Stimulated activated CD8-positive, alpha-beta memory T cell treated with anti-CD3 and anti-CD28 coated beads, Interleukin-4, amount 100 ng/mL, for 1 hour (primary cell): ENCODE results near the gene MYO15A.

Source experiments
- DNase-seq, 2 donors: peaks; one replicate each; pipeline ENCODE4 v3.0.0-alpha.2; 2020; ENCODE audit warnings: low read depth in 2 of 2, low spot score in 1 of 2

Gene MYO15A

DNA sequence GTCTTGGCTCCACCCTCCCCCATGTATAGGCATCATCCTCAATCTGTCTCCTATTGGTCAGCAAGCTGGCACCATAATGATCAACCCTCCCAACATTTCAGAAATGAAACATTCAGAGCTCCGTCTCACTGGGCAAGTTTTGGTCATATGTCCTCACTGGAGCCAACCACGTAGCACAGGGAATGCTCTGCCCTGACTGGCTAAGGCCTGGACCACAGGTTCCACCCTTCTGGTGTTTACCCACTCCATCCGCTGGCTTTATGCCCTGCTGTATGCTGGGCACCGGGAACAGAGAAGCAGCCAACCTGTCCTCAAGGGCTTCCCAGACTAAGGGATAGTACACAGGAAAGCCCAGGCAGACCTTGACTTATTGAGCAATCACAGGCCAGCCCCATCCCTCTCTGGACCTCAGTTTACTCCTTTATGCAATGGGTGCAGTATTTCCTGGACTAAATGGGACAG, 20.5 kb downstream of the MYO15A start:
- no peak for DNase-seq

GRCh38 chr17:18132711-18133110, 24.2 kb downstream of the MYO15A start:
- DNase-seq = no peak

- DNase-seq = no peak
These were observed 27.8 kb downstream of the MYO15A start for GRCh38 chr17:18136357-18136756.

GRCh38 chr17:18138065-18138749, 29.7 kb downstream of the MYO15A start:
- no peak for DNase-seq

DNA sequence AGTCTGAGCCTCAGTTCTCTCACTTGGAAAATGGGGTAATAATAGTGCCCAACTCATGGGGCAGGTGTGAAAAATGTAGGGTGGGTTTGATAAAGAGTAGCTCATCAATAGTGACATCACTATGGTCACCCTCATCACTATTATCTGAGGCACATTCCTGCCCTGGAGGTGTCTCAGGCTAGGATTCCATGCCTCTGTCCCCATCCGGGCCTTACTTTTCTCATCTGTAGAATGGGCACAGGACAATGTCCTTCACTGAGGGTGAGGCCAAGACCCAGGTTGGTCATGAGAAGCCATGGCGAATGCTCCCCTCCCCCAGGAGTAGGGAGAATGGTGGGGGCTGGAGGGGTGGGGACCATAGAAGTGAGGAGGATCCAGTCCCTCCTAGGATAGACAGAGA, 30.5 kb downstream of the MYO15A start:
- DNase-seq = no peak

- DNase-seq = no peak
These were observed 30.9 kb downstream of the MYO15A start for GRCh38 chr17:18139498-18139897.

DNA sequence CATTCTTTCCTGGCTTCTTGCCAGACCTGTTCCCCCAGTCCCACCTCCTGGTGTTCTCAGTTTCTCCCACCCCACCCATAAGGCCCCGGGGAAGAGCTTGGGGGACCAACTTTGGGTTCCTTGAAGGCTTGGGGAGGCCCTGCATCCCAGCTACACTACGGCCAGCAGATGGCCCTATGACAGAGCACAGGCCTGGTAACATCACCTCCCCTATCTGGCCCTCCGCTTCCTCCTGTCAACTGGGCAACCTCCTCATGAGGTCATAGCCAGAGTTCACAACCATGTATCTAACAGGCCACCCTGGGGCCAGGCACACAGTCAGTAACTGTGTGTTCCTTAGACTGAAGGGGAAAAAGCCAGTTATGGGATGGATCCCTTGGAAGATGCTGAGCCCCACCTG, 31.4 kb downstream of the MYO15A start:
- DNase-seq = no peak

DNA sequence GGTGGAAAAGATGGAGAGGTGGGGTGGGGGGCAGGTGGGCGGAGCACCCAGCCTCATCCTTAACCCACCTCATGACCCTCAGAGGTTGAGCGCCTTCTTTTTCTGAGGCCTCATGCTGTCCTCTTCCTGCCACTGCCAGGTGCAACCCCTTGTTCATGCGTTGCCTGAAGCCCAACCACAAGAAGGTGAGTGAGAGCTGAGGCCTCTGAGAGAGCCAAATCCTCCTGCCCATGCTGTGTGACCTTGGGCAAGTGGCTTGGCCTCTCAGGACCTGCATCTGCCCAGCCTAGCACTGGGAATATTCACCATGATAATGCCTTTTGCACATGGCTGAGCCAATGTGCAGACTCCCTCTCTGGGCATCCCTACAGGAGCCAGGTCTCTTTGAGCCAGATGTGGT, 32.1 kb downstream of the MYO15A start:
- no peak for DNase-seq

DNA sequence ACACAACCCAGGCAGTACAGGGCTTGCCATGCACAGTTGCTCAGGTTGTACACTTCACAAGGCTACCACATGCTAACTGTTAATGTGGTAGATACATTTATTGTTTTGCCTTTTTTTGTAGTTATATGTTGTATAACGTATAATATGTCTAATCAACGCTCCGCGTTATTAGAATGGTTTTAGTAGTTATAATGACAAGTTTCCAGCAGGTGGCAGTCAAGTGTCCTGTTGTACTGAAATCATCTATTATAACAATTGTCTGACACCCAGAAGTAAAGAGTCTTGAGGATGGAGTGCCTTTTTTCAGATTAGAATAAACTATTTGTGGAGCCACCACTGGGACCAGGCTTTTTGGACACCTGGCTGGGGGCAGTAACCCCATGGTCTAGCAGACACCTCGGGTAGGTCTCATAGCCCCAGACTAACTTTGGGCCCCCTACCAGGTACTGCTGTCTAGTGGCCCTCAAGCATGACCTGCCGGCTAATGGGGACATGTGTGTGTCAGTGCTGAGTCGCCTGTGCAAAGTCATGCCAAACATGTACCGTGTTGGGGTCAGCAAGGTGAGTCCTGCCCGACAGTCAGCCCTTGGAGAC, 32.8 kb downstream of the MYO15A start:
- no peak for DNase-seq

DNA sequence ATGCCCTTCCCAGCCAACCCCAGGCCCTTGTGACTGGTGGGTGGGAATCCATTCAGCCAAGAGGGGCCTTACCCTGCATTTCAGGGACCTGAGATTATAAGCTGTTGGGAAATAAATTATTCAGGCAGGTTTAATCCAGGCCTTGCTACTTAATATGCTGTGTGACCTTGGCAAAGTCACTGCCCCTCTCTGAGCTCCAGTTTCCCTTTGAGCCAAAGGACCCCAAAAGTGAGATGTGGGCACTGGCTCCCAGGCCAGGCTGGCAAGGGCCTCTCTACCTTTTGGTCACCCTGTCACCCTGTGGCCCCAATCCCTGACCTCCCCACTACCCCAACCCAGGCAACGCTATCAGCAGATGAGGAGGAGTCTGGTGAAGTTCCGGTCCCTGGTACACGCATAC, 33.9 kb downstream of the MYO15A start:
- no peak for DNase-seq

- no peak for DNase-seq
These were observed 34.7 kb downstream of the MYO15A start for GRCh38 chr17:18143044-18143936.

DNA sequence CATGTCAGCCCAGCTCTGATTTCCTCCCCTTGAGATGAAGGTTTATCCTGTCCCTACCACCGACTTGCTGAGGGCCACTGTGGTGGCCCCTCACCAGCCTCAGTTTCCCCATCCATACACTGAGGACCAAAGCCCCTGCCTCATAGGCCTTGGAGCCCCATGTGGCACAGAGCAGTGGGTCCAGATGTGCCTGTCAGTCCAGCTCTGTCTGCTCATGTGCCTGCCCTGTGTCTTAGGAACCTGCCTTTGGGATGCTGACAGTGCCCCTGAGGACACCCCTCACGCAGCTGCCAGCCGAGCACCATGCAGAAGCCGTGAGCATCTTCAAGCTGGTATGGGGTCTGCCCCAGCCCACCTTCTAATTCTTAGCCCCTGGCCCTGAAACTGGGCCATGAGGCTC, 35.7 kb downstream of the MYO15A start:
- DNase-seq = no peak

DNA sequence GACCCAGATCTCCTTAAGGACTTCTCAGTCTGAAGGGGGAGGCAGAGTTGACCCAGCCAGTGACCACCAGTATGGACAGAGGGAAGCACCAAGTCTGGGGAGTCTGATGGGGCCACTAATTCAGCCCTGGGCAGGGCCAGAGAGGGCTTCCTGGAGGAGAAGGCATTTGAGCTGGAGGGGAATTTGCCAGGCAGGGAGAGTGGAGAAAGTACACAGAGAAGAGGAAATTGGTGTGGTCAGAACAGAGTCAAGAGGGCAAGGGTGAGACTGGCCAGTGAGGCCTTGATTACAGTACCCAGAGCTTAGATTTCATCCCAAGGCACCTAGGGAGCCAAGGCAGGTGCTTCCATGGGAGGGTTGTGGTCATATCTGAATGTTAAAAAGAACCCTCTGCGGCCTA, 36.3 kb downstream of the MYO15A start:
- no peak for DNase-seq

DNA sequence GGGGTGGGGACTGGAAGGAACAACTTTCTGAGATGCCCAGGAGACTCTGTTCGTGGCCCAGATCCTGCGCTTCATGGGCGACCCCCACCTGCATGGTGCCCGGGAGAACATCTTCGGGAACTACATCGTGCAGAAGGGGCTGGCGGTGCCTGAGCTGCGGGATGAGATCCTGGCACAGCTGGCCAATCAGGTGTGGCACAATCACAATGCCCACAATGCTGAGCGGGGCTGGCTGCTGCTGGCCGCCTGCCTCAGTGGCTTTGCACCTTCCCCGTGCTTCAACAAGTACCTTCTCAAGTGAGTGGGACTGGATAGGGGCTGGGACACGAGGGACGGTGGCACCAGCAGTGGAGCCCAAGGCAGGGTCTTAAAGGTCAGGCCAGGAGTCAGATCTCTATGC, 37.3 kb downstream of the MYO15A start:
- DNase-seq = no peak

GRCh38 chr17:18146259-18146658, 37.7 kb downstream of the MYO15A start:
- DNase-seq = no peak

DNA sequence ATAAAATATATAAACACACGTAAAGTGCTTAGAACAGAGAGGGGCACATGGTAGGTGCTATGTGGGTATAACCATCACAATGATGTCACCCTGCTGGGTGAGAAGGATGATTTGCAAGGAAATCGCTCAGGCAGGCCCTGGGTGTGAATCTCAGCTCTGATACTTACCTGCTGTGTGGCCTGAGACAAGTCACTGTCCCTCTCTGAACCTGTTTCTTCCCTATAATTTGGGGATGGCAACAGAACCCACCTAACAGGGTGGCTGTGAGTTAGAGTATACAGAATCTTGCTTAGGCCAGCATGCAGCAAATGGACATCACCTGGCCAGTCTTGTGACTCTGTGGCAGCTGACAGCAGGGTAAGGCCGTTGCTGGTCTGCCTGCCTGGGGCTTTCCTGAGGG, 38.4 kb downstream of the MYO15A start:
- DNase-seq = no peak

- no peak for DNase-seq
These were observed 40.0 kb downstream of the MYO15A start for GRCh38 chr17:18148586-18148985.

- DNase-seq = no peak
These were observed 42.7 kb downstream of the MYO15A start for GRCh38 chr17:18151290-18151689.

DNA sequence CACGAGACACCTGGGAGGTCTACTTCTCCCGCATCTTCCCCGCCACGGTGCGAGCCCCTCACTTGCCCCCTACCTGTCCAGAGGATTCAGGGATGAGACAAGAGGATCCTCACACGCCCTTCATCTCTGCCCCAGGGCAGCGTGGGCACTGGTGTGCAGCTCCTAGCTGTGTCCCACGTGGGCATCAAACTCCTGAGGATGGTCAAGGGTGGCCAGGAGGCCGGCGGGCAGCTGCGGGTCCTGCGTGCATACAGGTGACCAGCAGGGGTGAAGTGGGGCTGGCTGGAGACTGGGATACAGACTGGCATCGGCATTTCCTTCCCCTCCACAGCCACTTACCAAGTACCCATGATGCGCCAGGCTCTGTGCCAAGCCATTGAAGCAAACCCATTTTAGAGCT, 46.6 kb downstream of the MYO15A start:
- no peak for DNase-seq

- DNase-seq = no peak
These were observed 47.8 kb downstream of the MYO15A start for GRCh38 chr17:18156171-18156975.

GRCh38 chr17:18156976-18157280, 48.4 kb downstream of the MYO15A start:
- no peak for DNase-seq
